HG03520 (cell line): ENCODE results near the gene SLC30A5.
"Not testable (repeated sequence)": the region's sequence is repeated elsewhere in the genome, so short reads cannot be mapped to it uniquely, and the experiment has no call there.

Source experiments
- ATAC-seq: cut with Tn5 transposase; IDR thresholded peaks from one replicate; pipeline ENCODE4 v1.9.1; 2021; ENCODE audit warnings: mild to moderate bottlenecking, moderate library complexity; ENCODE audit not compliant: unreplicated experiment

The SLC30A5 gene

DNA sequence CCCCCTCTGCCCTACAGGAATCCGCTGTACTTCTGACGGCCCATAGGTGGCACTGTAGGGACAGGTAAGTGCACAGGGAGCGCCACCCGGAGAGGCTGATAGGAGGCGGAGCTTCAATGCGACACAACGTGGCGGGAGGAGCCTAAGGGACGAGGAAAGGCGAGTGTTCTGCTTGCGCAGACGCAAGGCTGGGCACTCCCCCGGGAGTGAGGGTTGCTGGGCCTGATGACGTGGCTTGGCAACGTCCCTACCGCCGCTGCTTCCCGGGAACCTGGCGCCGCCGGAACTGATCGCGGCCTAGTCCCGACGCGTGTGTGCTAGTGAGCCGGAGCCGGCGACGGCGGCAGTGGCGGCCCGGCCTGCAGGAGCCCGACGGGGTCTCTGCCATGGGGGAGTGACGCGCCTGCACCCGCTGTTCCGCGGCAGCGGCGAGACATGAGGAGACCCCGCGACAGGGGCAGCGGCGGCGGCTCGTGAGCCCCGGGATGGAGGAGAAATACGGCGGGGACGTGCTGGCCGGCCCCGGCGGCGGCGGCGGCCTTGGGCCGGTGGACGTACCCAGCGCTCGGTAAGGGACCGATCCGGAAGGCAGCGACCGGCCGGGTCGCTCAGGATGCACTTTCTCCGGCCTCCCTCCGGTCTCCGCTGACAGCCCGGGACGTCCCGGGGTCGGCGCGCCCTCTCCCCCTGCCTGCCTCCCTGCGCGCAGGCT lies at the start of gene SLC30A5:
Gene SLC30A5 (plus strand): TSS at position 244 of the 712 bp plus-strand sequence. CDS start 242 bp downstream, at position 486.
- ATAC-seq = peak; percentile 99

DNA sequence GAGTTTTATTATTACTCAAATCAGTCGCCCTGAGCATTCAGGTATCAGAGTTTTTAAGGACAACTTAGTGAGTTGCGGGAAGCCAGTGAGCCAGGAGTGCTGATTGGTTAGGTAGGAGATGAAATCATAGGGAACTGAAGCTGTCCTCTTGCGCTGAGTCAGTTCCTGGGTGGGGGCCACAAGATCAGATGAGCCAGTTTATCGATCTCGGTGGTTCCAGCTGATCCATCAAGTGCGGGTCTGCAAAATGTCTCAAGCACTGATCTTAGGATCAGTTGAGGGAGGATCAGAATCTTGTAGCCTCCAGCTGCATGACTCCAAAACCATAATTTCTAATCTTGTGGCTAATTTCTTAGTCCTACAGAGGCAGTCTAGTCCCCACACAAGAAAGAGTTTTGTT lies 48.6 kb upstream of the SLC30A5 start:
- ATAC-seq = not testable (repeated sequence)

DNA sequence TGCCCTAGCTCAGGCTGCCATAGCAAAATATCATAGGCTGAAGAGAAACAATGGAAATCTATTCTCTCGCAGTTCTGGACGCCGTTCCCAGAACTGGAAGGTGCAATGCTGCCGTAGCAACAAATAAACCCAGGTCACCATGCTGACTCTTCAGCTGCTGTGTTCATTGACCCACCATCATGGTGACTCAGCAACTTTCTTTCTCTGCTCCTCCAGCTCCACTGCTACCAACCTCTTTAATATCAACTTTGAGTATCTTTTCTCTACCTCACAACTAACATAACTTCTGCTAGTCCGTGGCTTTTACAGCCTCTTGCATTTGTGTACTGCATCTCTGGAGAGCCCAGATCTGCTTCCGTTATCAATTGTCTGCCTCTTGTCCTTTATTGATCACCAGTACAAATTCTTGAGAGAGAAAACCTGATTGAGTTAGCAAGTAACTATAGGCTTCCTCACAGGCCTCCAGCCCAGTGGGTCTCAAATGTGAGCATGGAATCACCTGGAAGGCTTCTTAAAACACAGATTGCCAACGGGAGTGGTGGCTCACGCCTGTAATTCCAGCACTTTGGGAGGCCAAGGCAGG lies 47.3 kb upstream of the SLC30A5 start:
- no peak for ATAC-seq

DNA sequence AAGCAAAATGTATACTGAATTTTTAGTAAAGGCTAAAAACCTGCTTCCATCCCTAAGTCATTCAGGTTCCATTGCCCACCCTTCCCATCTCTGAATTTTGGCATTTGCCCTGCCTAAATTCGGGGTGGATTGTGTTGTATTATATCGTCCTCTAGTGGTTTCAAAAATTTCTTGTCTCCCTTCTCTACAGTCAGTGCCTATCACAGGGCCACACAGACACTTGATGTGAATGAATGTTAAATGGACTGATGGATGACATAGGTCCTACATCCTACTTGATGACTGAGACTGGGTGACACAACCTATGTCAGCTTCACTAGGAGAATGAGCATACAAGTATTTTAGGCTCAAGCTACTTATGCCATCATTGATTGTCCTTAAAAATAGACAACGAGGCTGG lies 45.6 kb upstream of the SLC30A5 start:
- no peak for ATAC-seq

DNA sequence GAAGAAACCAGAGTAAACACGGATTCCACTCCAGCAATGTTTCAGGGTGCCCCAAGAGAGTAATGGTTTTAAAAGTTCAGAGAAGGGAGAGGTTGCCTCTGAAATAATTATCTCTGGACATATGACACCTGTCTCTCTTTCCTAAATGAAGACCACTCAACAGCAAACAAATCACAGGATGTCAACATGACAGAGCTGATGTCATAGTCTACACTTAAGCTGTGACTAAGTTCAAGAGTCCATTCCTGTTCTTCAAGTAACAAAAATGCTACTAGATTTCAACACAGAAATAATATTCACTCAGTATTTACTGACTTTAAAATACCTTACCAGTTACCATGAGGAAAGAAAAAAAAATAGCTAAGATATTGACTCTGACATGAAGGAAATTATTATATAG lies 44.7 kb upstream of the SLC30A5 start:
- ATAC-seq = no peak

DNA sequence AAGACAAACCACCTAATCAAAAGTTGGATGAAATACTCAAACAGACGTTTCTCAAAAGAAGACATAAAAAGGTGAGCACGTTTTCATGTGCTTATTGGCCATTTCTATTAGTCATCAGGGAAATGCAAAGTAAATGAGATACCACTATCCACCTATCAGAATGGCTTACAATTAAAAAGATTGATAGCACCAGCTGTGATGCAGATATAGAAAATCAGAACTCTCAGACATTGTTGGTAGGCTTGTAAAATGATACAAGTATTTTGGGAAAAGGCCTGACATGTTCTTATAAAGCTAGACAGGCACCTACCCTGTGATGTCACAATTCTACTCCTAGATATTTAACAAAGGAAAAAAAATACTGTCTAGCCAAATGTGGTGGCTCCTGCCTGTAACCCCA lies 44.0 kb upstream of the SLC30A5 start:
- no peak for ATAC-seq

DNA sequence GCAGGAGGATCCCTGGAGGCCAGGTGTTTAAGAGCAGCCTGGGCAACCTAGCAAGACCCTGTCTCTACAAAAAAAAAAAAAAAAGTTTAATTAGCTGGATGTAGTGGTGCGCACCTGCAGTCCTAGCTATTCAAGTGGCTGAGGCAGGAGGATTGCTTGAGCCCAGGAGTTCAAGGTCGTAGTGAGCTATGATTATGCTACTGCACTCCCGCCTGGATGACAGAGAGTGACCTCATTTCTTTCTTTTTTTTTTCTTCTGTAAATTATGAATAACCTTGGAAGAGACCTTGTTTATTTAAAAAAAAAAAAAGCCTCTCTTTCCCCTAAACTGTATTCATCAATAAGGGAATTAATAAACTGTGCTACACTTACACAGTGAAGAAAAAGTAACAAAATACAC lies 43.6 kb upstream of the SLC30A5 start:
- ATAC-seq = no peak

DNA sequence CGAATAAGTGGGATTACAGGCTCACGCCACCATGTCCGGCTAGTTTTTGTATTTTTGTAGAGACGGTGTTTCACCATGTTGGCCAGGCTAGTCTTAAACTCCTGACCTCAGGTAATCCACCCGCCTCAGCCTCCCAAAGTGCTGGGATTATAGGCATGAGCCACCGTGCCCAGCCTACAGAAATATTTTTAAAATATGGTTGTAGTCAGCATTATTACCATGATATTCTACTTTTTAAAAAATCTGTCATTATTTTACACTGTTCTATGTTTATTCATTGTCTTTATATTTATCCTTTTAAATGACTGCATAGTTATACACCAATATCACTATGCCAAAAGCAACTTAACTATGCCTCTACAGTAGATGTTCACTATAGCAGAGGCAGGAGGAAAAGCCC lies 41.6 kb upstream of the SLC30A5 start:
- ATAC-seq = no peak

DNA sequence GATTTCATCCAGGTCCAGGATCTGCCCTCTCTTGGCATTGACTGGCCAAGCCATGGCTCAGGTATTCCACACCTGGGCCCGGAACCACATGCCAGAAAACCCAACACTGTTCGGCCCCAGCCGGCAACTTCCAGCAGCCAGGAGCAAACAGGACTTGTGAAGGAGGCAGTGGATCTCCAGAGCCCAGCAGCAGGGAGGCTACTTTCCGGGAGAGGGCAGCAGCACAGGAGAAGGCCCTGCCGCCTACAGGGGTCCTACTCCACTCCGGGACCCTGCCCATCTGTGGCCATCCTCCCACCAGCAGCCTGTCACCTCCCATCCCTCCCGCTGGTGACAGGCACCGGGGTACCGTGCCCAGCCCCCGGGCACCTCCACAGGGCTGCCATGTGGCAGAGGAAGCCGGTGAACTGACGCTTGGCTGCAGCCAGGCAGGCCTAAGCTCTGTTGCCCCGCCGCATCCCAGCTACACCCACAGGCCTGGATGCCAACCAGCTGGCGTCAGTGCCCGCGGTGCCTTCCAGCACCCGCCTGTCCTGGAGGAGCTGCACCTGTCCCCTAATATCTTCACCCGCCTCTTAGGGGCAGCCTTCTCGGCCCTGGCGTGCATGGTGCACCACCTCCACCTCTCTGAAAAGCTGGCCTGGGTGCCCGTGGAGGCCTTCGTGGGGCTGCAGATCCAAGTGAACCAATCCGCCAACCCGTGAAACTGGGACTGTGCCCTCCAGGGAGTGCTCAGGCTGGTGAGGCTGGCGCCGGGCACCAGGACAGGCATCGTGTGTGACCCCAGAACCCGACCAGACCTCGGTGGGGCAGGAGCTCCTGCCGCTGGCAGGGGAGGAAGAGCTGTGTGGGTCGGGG lies 18.9 kb upstream of the SLC30A5 start:
- no peak for ATAC-seq

DNA sequence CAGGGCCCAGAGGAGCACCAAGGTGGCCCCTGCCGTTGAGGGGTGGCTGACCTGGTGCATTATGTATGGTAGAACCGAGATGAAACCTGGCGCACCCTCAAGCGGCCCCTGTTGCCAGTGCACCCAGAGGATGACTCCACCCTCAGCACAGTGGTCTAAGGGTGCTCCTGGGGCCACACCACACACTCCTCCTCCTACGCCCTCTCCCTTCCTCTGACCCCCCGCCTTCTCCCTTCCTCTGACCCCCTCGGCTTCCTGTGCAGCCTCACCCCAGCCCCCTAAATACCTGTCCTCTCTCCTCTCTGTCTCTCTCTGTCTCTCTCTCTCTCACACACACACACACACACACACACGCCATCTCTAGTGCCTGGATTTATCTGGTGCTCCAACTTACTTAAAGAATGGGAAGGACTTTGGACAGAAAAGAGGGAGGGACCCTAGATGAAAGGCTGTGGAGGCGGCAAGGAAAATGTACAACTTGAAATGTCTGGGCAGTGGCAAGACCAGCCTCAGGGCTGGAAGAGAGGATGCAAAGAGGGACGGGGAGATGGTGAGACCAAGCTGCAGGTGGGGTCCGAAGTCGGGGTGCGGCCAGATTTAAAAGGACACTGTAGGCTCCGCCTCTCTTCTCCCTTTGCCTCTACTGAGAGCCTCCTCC lies 18.2 kb upstream of the SLC30A5 start:
- ATAC-seq = no peak

DNA sequence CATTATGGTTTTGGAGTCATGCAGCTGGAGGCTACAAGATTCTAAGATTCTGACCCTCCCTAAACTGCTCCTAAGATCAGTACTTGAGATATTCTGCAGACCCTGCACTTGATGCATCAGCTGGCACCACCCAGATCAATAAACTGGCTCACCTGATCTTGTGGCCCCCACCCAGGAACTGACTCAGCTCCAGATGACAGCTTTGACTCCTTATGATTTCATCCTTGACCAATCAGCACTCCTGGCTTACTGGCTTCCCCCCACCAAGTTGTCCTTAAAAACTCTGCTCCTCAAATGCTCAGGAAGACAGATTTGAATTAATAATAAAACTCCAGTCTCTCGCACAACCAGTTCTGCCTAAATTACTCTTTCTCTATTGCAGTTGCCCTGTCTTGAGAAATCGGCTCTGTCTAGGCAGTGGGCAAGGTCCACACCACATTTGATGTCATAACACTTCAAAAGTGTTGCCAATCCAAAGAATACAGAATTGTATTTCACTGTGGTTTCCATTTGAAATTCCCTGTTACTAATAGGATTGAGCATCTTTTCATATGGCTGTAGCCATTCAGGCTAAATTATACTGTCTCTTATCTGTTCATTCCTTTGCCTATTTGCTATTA lies 14.8 kb upstream of the SLC30A5 start:
- no peak for ATAC-seq

DNA sequence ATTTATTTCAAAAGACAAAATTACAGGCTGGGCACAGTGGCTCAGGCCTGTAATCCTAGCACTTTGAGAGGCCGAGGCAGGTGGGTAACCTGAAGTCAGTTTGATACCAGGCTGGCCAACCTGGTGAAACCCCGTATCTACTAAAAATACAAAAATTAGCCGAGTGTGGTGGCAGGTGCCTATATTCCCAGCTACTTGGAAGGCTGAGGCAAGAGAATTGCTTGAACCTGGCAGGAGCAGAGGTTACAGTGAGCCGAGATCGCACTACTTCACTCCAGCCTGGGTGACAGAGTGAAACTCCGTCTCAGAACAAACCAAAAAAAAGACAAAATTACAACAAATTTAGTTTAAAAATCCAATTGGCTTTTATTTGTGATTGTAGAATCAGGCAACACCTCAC lies 14.3 kb upstream of the SLC30A5 start:
- no peak for ATAC-seq

DNA sequence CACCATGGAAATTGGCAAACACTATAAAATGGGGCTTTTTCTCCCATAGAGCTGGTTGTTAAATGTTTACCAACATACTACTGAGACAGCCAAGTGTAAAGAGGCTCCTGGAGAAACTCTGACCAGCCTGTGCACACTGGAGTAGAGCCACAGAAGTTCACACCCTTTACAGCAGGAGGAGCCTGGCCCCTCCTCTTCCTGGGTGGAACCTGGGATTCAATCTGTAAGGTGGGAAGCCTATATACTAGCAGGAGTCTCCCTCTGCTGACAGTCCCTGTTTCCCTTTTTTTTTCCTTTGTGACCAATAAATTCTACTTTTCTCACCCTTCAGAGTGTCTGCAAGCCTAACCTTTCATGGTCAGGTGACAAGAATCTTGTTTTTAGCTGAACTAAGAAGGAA lies 10.4 kb upstream of the SLC30A5 start:
- no peak for ATAC-seq

DNA sequence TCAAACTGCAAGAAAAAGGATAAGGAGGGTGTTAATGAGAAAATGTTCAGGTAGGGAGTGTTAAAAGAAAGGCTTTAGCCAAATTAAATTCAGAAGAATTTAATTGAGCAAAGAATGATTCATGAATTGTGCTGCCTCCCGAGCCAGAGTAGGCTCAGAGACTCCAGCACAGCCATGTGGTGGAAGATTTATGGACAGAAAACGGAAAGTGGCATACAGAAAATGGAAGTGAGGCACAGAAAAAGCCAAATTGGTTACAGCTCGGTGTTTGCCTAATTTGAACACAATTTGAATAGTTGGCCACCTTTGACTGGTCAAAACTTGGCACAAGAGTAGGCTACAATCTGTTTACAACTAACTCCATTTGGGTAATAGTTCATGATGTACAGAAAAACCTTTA lies 9.6 kb upstream of the SLC30A5 start:
- ATAC-seq = no peak

DNA sequence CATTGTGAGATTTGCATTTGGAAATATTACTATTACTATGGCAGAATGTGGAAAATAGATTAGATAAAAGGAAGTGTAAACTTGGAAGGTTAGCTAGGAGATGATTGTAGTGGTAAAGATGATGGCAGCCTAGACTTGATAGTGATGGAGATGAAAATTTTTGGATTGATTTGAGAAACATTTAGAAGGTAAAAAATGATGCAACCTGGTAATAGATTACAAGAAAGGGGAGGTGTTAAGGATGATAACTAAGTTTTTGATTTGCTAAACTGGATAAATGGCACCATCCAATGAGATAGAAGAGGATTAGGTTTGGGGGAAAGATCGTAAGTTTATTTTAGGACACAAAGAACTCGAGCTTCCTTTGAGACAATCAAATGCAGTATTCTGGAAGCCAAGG lies 8.9 kb upstream of the SLC30A5 start:
- ATAC-seq = no peak

DNA sequence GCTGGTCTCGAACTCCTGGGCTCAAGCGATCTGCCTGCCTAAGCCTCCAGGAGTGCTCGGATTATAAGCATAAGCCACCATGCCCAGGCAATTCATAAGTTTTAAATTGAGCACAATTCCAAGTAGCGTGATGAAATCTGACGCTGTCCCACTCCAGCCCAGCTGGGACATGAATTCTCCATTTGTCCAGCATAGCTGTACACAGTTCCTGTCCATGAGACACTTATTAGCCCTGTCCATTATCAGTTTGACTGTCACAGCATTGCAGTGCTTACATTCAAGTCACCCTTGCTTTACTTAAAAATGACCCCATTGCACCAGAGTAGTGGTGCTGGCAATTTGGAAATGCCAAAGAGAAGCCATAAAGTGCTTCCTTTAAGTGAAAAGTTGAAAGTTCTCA lies 7.6 kb upstream of the SLC30A5 start:
- ATAC-seq = no peak

DNA sequence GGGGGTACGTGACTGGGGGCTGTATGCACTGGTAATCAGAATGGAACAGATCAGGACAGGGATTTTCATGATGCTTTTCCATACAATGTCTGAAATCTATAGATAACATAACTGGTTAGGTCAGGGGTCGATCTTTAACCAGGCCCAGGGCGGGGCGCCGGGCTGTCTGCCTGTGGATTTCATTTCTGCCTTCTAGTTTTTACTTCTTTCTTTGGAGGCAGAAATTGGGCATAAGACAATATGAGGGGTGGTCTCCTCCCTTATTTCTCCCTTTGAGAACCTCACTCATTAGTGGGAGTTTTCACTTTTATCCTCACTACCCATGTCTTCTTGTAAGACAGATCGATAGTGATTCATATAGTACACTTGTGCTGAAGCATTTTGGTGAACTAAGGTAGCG lies 5.8 kb upstream of the SLC30A5 start:
- not testable (repeated sequence) for ATAC-seq

DNA sequence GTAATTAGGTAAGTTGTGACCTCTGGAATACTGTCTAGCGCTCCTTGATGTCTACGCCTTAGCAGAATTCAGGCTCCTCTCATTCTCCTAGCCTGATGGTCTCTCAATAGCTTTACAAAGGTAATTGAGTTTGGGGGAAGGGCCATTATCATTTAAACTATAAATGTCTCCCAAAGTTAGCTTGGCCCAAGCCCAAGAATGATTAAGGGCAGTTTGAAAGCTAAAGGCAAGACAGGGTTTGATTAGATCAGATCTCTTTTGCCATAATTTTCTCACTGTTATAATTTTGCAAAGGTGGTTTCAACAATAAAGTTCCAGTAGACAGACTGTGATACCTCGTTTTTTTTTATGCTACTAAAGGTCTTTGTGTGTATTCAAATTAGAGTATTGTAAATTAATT lies 3.7 kb upstream of the SLC30A5 start:
- ATAC-seq = no peak

DNA sequence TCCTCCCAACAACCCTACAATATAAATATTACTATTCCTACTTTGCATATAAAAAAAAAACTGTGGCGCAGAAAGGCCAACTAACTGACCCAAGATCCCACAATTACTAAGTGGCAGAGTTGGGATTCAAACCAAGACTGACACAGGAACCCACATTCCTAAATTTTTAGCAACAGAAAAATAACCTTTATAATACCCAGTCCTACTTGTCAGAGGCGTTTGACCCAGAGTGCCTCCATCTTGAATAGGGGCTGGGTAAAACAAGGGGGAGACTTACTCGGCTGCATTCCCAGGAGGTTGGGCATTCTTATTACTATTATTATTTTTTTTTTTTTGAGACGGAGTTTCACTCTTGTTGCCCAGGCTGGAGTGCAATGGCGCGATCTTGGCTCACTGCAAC lies 2.0 kb upstream of the SLC30A5 start:
- ATAC-seq = no peak

DNA sequence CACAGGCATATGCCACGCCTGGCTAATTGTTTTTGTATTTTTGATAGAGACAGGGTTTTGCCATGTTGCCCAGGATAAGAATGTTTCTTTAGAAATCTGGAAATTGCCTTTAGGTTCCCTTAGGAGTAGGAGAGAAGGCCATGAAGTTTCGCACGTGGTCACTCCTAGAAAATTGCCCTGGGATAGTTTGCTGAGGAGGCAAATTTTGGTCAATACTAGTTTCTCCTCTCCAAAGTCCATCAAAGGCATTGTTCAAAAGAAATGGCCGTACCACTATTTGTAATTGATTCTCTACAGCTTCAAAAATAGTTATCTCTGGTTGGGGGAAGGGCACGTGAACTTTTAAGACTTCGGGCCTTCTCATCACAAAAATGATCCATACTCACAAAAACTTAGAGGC lies 845 bp upstream of the SLC30A5 start:
- ATAC-seq = no peak

DNA sequence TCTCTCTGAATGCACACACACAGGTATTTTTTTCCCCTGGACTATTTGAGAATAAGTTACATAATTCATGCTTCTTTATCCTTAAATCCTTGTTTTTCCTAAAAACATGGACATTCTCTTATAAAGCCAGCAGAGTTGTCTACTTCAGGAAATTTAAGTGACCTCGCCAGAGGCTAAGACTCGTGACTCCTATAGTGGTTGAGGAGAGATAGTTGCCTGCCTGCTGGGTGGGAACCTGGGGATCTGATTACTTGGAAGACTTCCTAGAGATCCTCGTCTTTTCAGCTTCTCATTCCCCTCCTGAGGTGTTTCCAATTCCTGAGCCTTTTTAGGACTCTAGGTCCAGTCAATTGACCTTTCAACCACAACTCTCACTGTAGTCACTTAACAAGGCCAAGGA lies 5.5 kb downstream of the SLC30A5 start:
- no peak for ATAC-seq
